Activated CD4-positive, alpha-beta T cell treated with anti-CD3 and anti-CD28 coated beads, Interleukin-2, amount 50 U/mL, for 1 hour (primary cell): ENCODE data around the gene TMEM183A.
"Not testable (repeated sequence)": the region's sequence is repeated elsewhere in the genome, so short reads cannot be mapped to it uniquely, and the experiment has no call there.

Source experiments
- DNase-seq: peaks from one replicate; pipeline ENCODE4 v3.0.0-alpha.2; 2020

TMEM183A gene

GRCh38 chr1:202987922-202988583 lies 19.1 kb upstream of the TMEM183A start:
- DNase-seq: no peak

- DNase-seq: no peak
These were observed 17.3 kb upstream of the TMEM183A start for GRCh38 chr1:202989879-202990278.

- DNase-seq: no peak
These were observed 16.1 kb upstream of the TMEM183A start for GRCh38 chr1:202991112-202991511.

- no peak for DNase-seq
These were observed 12.4 kb upstream of the TMEM183A start for GRCh38 chr1:202994756-202995155.

DNA sequence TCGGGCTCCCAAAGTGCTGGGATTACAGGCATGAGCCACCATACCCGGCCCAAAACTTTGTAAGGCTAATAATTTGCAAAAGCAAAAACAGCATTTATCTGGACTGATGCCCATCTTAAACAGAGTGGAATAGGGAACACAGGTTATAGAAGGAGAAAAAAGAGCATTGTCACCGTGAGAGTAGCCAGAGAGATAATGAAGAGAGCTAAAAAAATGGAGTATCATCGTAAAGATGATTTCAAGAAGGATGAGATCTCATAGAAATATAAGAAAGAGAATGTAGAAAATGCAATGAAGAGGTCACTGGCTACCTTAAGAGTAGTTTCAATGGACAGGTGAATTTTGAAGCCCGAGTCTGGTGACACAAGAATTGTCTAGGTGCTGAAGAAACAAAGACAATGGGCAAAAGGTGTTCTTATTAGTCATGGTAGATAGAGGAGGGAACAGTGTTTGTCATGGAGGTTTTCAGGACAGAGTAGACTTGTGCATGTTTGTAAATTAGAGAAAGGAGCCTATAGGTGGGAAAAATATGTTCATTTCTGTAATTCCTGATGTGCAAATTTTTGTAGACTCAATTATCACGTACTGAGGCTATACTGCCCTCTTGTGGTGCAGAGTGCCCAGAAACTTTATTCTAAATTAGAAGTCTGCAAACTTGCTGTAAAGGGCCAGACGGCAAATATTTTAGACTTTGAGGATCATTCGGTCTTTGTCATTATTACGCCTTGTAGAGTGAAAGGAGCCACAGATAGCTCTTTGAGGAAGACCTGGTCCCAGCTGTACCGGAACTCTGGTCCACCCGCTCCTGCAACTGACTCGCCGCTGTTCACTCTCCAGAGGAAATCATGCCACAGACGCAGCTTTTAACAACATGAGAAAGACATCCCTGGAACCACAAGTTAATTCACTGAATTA lies 8.1 kb upstream of the TMEM183A start:
- peak; percentile 68 for DNase-seq

GRCh38 chr1:203000217-203000944 lies 6.8 kb upstream of the TMEM183A start:
- DNase-seq: no peak

GRCh38 chr1:203001986-203002385 lies 5.2 kb upstream of the TMEM183A start:
- DNase-seq: no peak

- DNase-seq: no peak
These were observed 4.2 kb upstream of the TMEM183A start for GRCh38 chr1:203002951-203003350.

- DNase-seq: not testable (repeated sequence)
These were observed 1.6 kb upstream of the TMEM183A start for GRCh38 chr1:203005395-203006142.

GRCh38 chr1:203009185-203009584 lies 2.0 kb downstream of the TMEM183A start:
- no peak for DNase-seq

GRCh38 chr1:203011582-203011981 lies 4.4 kb downstream of the TMEM183A start:
- DNase-seq: no peak

DNA sequence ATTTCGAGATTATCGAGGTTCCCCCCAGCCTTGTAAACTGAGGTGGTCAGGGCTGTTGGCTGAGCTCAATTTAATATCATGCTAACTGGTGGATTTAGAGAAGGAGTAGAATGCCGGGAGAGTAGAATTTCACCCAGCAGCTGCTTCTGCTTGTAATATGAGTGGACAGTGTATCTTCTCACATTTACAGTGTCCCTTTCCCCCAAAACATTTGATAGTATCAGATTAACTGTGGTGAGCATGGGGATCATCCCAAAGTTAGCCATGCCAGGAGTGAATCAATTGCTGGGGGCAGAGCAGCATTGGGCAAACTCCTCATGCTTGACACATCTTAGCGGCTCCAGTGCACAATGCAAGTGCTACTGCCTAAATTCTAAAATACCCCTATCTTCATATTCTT lies 9.9 kb downstream of the TMEM183A start:
- no peak for DNase-seq

GRCh38 chr1:203017692-203018091 lies 10.5 kb downstream of the TMEM183A start:
- no peak for DNase-seq

DNA sequence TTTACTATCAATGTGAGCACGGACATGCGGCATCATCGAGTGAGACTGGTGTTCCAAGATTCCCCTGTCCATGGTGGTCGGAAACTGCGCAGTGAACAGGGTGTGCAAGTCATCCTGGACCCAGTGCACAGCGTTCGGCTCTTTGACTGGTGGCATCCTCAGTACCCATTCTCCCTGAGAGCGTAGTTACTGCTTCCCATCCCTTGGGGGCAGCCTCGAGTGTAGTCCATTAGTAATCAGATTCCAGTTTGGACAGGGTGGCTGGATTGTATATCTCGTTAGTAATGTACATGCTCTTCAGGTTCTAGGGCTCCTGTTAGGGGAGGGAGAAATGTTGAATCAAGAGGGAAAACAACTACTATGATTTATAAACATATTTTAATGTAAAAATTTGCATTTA lies 15.7 kb downstream of the TMEM183A start:
- DNase-seq: not testable (repeated sequence)

GRCh38 chr1:203025686-203026030 lies 18.5 kb downstream of the TMEM183A start:
- no peak for DNase-seq

DNA sequence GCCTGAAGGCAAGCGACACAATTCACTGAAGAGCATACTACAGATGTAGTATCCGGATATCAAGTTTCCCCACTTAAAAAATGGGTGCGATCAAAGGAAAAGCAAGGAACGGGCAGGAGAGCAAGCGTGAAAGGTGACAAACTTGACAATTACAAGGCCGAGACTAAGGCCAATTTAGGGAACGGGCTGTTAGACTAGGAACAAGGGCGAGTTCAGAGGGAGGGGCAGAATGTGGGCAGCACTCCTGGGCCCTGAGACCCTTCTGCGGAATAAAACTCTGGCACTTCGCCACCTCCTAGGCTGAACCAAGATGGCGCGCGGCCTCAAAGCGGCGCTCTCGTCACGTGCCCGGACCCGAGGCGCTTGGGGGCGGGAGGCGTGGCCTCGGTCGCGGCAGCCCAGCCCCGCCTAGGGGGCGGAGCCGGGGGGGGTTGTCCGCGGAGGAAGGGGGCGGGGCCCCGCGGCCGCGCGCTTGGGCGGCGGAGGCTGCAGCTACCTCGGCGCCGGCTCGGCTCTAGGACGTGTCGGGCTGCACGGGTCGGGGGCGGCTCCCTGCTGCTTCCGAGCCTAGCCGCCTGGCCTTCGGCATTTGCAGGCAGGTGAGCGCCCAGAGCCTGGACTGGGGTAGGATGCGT lies 19.0 kb downstream of the TMEM183A start, which contains the start of gene PPFIA4:
Gene PPFIA4 (plus strand): TSS at position 461 of the 635 bp plus-strand sequence. CDS start 12,518 bp downstream, outside the sequence.
- DNase-seq: peak; percentile 84

- DNase-seq: no peak
These were observed 19.8 kb downstream of the TMEM183A start for GRCh38 chr1:203026666-203027663.

DNA sequence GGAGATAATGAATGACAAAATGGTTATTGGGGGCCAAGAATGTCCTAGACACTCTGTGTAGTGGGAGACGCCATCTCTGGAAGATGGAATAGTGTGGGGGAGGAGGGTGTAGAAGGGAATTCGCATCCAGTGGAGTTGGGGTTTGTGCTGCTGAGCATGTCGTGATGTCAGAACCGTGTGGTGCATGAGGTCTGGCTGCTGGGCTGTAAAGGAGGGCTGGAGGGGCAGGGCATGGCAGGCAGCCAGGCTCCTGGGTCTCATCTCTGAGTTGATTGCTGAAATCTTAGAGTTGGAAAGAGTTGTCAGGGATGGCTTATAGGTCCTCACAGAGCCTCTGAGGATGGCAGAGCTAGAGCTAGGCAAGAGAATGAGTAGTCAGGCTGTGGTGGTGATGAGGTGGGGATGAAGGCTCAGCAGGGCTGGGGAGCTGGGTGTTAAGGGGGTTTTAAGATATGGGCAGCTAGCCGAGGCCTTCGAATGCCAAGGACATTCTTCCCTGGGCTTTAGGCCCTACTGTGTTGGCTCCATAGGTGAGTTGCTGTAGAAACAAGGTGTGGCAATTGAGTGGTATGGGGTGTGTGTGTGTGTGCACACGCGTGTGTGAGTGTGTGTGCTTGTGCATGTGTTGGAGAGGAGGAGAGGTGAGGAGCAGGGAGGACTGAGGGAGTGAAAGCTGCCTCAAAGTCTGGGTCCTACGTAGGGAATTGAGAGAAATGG lies 21.1 kb downstream of the TMEM183A start:
- DNase-seq: no peak

- DNase-seq: no peak
These were observed 21.8 kb downstream of the TMEM183A start for GRCh38 chr1:203028784-203029553.
